CD4-positive, alpha-beta T cell treated with Interleukin-15 for 1 hour (primary cell): ENCODE results near the gene ZNF687.
A peak's percentile ranks its signal among the peaks of the same experiment; 100 is the strongest.

Source experiments
- DNase-seq: peaks from one replicate; pipeline ENCODE4 v3.0.0-alpha.2; 2020

ZNF687 gene

DNA sequence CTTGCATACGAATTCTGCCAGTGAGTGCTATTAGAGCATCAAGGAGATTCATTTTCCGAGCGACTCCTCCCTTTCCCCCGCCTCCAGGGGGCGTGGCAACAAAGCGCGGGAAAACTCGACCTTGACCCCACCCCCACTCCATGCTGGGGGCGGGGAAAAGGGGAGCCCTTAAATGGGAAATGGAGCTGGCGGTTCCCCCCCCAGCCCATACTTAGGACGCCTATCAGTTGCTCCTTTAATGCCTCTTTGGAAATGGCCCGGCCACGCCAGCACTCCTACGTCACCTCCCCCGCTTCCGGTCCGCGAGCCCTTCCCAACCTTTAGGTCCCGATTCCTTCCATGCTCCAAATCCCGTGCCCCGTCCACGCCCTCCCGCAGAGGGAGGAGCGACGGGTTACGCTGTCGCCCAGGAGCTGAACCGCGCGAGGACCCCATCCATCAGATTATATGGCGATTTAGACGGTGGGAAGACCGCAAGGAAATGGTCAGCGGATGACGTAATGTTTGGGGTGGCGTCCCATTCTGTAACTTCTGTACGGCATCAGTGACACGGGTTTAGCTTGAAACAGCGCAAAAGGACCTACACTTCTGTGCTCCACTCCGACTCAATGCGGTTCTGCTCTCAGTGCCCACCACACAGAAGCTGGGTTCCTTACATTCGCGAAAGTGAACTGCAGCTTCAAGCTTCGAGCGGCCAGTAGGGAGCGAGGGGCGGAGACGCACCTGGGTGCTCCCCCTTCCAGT is 702 bp upstream of the ZNF687 start:
- DNase-seq = peak; percentile 94

DNA sequence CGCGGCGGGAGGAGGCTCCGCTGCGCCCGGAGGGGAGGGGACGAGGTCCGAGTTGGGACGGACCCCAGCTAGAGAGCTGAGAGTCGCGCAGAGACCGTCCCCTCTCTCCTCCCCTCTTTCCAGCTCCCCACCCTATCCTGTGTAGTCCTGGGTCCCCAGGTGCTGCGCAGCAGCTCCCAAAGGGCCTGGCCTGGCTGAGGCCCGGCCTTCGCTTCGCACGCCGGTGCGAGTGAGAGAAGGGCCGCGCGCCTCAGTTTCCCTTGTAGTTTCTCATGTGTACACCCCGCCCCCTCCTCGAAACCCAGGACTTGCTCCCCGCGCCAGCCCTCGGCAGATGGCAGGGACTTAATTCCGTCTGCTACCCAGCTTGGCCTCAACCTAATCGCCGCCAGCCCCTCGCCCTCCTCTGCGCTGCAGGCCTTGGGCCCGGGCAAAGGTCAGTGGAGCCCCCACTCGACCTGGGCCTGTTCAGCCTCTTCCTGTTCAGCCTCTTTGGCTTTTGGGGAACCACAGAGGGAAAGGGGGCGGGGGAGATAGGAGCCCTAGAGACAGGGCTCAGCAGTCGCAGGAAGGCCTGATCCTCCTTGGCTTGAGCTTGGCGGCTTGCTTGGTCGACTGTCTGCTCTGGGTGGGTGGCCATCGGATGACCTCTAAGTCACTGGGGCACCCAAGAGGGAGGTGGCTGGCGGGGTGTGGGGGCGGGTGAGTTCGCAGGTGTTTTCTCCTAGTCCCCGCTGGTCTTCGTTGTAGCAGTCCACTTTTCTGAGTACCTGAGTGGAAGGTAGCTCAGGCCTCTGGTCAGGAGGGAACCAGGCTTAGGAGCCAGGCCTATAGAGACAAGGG is 1.0 kb downstream of the ZNF687 start:
- peak; percentile 43 for DNase-seq

DNA sequence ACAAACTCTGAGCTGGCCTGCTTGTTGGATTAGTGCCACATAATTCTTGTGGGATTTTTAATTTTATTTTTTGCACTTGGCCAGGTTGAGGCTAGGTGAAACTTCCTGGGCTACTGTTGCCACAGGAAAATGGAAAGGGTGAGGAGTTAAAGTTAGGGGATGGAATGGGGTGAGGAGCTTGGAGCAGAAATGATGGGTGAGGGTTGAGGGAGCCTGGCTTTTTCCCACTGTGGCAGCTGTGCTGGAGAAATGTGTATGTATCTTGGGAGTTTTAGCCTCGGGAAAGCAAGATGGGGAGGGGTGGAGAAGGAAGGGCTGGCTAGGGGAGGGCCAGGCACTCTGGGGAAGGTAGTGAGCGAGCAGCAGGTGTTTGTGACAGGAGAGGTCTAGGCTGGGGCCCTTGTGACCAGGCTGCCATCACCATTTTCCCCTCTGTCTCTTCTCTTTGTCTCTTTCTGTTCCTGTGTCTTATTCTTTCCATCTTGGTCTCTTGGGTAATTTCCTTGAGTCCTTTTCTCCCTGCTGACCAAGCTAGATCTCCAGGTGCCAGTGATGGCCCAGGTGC is 2.0 kb downstream of the ZNF687 start:
- no peak for DNase-seq

DNA sequence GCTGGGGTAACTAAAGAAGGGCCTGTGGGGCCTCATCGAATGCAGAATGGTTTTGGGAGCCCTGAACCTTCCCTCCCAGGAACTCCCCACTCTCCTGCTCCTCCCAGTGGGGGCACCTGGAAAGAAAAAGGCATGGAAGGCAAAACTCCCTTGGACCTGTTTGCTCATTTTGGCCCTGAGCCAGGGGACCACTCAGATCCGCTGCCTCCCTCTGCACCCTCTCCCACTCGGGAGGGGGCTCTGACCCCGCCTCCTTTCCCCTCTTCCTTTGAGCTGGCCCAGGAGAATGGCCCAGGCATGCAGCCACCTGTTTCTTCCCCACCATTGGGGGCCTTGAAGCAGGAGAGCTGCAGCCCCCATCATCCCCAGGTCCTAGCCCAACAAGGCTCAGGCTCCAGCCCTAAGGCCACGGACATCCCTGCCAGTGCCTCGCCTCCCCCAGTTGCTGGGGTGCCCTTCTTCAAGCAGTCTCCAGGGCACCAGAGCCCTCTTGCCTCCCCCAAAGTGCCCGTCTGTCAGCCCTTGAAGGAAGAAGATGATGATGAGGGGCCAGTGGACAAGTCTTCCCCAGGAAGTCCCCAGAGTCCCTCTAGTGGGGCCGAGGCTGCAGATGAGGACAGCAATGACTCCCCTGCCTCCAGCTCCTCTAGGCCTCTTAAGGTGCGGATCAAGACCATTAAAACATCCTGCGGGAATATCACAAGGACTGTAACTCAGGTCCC is 4.7 kb downstream of the ZNF687 start:
- DNase-seq = no peak

DNA sequence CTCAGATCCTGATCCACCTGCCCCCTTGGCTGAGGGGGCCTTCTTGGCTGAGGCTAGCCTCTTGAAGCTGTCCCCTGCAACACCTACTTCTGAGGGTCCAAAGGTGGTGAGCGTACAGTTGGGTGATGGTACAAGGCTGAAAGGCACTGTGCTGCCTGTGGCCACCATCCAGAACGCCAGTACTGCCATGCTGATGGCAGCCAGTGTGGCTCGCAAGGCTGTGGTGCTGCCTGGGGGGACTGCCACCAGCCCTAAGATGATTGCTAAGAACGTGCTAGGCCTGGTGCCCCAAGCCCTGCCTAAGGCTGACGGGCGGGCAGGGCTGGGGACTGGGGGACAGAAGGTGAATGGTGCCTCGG is 5.2 kb downstream of the ZNF687 start:
- DNase-seq = no peak

DNA sequence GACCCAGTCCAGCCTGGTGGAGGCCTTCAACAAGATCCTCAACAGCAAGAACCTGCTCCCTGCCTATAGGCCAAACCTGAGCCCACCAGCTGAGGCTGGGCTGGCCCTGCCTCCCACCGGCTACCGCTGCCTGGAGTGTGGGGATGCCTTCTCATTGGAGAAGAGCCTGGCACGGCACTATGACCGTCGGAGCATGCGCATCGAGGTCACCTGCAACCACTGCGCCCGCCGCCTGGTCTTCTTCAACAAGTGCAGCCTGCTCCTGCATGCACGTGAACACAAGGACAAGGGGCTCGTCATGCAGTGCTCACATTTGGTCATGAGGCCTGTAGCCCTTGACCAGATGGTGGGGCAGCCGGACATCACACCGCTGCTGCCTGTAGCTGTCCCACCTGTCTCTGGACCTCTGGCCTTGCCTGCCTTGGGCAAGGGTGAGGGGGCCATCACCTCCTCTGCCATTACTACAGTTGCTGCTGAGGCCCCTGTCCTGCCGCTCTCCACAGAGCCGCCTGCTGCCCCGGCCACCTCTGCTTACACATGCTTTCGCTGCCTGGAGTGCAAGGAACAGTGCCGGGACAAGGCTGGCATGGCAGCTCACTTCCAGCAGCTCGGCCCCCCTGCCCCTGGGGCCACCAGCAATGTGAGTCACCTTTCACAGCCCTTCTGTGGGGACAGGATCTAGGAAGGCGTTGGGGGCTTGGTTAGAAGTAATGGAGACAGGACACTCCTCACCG is 5.8 kb downstream of the ZNF687 start:
- DNase-seq = no peak

DNA sequence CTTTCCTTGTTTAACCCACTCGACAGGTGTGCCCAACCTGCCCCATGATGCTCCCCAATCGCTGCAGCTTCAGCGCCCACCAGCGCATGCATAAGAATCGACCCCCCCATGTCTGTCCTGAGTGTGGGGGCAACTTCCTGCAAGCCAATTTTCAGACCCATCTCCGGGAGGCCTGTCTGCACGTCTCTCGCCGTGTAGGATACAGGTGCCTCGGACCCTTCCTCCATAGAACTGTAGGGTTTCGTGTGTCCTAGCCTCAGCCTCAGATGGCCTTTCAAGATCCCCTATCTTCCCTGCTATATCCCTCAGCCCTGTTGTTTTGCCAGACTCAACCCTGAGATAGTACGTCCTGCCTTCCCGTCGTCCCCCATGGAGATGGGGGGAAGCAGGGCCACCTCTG is 6.4 kb downstream of the ZNF687 start:
- DNase-seq = no peak

DNA sequence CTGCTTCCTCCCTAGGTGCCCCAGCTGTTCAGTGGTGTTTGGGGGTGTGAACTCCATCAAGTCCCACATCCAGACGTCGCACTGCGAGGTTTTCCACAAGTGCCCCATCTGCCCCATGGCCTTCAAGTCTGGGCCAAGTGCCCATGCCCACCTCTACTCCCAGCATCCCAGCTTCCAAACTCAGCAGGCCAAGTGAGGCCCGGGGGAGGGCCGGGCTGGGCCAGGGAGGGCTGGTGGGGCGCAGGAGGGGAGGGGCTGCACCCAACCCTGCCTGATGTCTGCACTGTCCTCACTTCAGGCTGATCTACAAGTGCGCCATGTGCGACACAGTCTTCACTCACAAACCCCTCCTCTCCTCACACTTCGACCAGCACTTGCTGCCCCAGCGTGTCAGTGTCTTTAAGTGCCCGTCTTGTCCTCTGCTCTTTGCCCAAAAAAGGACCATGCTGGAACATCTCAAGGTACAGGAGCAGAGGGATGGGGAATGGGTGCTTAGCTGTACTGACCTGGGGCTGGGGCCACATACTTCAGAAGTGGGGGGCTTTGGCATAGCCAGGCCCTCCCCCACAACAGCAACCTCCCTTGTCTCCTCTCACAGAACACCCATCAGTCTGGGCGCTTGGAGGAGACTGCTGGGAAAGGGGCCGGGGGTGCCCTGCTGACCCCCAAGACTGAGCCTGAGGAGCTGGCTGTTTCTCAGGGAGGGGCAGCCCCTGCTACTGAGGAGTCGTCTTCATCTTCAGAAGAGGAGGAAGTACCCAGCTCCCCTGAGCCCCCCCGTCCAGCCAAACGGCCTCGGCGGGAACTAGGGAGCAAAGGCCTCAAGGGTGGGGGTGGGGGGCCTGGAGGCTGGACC is 7.2 kb downstream of the ZNF687 start:
- DNase-seq = no peak

DNA sequence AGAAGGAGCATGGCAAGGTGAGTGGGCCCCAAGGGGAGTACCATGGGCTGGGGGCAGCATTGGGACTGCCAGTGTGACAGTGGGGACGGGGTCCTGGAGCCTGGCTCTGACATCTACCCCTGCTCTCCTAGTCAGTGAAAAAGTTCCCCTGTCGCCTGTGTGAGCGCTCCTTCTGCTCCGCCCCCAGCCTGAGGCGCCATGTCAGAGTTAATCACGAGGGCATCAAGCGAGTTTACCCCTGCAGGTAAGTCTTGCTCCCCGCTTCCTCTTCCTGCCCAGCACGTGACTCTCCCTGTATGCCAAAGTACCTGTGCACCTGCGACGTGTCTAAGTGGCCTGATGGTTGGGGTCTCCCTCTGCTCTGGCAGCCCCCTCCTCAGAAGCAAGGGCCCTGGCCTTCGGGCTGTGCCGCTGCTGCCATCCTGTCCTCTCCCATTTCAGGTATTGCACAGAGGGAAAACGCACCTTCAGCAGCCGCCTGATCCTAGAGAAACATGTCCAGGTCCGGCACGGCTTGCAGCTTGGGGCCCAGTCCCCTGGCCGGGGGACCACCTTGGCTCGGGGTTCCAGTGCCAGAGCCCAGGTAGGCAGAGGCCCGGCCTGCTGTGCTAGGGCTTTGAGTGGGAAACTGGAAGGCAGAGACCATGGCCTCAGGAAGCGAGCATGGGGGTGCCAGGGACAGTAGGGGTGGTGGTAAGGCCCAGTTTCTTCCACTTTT is 8.1 kb downstream of the ZNF687 start:
- no peak for DNase-seq

DNA sequence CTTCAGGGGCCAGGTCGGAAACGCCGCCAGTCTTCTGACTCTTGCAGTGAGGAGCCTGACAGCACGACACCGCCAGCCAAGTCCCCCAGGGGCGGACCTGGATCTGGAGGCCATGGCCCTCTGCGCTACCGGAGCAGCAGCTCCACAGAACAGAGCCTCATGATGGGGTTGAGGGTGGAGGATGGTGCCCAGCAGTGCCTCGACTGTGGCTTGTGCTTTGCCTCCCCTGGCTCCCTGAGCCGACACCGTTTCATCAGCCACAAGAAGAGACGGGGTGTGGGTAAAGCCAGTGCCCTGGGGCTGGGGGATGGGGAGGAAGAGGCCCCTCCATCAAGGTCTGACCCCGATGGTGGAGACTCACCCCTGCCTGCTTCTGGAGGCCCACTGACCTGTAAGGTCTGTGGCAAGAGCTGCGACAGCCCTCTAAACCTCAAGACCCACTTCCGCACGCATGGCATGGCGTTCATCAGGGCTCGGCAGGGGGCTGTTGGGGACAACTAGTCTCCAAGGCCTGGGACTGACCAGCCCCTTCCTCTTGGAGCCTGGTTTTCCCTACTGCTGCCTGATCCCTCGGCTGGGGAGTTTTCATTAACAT is 8.7 kb downstream of the ZNF687 start:
- DNase-seq = no peak

DNA sequence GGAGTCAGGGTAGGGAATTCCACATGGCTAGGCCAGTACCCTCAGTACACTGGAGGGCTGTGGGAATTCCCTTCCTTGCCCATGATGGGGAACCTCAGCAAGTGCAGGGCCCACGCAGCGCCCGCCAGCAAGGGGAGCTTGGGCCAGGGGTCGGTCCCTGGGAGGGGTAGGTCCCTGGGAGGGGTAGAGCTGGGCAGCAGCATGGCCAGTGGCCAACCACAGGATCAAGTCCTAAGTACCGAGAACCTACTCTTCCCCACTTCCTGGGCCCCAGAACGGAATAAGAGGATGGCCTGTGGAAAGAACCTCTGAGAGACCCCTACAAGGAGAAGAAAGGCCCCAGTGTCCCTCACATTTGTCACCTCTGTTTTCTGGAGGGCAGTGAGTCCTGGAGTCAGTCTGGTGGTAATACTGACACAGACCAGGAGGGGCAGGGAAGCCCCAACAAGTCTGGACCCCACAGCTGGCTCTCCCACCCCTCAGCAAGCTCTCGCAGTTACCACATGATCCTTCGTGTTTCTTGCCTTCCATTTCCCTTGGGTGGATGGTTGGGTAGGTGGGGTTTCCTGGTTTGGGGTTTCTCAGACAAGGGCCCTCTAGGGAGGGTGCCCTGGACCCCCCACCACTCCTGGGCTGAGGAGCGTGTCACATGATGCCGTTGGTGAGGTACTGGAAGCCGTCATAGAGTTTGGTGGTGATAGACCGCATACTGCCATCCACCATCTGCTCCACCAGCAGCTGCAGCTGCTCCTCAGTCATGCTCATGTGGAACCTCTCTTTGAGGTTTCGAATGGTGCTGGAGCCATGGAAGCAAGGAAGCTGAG is 10.3 kb downstream of the ZNF687 start:
- peak; percentile 21 for DNase-seq

DNA sequence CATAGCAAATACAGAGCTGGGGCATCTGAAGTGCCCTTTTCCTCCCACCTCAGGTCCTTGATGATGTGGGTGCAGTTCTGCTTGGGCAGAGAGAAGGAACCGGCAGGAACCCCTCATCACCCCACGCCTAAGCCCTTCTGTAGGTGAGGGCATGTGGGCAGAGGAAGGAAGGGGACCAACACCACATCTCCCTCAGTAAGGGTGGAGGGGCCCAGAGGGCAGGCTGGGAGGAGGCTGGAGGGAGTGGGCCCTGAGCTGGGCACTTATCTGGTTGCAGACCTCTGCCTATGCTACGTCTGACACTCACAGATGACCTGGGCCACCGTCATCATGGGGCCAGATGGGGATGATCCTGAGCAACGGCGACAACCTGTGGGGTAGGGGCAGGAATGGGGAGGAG is 11.0 kb downstream of the ZNF687 start:
- no peak for DNase-seq

DNA sequence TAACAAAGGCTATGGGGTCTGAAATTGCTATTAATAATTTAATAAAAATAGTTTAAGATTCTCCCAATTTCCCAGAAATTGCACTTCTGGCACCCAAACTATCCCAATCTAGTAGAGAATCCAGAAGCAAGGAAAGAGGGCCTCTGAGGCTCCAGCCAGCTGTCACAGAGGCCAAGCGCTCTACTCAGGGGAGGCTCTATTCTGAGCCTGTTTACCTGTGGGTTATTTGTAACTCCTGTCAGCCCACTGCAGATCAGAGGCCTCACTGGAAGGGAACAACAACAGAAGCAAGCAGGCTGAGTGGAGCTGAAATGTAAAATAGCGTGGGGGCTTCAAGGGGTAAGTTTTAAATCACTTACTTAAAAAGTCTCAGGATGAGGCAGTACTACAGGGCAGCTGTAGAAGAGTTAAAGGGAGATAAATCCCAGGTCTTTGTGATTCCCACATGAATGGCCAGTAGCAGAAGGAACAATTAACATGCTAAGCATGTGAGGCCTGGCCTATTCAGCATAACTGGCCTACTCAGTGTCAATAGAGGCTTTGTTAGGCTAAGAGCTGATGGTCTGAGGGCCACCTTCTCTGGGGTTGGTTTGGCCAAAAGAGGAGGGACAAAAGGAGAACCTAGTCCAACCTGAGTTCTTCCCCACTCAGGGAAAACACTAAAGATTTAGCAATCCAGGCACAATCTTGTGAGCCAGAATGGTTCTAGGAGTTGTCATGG is 12.8 kb downstream of the ZNF687 start:
- no peak for DNase-seq

DNA sequence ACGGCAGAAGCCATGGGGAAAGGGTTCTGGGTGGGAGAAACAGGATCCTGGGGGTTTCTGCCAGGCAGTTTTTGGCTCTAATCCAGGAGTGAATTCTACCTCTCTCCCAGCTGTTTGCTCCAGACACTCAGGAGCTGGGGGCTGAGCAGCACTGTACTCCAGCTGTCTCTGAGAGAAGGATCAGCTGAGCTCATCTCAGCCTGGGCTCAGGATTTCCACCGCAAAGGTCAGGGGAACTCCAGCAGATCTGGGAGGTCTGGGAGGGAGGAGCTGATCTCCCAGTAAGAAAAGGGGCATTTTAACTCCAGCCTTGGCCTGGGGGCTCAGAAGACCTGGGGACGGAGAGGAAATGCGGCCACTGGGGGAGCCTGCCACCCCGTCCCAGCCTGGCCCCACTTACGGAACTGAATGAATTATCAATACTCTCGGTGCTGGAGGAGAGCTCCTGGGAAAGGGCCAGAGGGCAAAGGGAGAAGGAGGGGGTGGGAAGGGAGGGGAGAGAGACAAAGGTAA is 27.8 kb downstream of the ZNF687 start:
- DNase-seq = no peak

DNA sequence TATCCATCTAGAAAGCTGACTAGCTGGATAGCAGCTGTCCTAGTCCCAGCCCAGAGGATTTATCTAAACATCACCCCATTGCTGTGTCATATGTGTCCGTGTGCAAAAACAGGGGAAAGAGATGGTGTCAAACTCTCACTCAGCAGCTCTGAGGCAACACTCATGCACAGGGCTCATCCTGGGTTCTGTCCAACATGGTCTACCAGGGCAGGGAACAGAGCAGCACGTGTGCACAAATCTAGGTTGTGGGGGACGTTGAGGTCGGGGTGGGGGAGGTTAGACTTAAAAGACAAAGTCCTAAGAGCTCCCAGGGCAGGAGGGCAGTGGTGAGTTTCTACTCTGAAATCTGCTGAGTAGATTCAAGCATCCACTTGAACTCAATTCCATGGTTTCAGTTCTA is 28.9 kb downstream of the ZNF687 start:
- no peak for DNase-seq

DNA sequence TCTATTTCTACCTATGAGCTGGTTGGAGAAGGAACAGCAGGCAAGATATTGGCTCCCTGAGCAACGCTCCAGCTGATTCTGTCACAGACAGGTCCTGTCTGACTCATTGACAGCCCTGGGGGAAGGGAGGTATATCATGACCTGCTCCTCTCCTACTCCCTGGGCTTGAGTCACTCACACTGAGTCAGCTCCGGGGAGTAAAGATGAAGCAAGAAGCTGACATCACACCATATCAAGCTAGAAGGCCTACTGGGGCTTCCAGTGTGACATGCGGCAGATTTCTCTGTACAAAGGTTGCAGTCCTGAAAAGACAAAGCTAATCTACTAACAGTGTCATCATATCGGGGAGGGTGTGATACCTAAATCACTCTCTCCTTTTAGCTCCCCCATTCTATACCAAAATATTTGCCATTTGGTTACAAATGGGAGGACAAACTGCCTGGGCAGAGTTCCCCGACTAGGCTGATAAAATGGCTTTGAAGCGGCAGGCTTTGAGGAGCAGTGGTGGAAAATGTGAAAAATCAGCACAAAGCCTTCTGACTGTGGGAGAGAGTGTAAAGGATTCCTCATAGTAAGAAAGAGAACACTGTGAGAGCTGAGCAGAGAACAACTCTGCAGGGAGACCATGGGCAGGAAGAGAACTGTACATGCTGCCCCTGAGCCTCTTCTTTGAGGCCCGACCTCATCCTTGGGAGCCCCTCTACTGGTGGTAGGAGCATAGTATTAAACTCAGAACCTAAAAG is 29.7 kb downstream of the ZNF687 start:
- peak; percentile 82 for DNase-seq

DNA sequence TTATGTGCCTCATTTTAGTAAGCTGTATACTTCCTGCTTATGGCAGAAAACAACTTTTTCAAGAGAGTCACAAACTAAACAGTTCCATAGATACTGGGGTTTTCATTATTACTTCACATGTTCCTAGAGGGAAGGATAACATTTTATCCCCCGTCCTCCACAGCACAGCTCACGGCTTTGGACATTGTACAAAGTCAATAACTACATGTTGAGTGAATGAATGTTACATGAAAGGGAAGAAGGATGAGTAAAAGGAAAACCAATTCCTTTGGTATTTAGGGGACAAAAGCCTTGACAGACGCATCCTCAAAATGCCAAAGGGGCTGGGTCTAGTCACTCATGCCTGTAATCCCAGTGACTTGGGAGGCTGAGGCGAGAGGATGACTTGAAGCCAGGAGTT is 30.3 kb downstream of the ZNF687 start:
- DNase-seq = no peak

DNA sequence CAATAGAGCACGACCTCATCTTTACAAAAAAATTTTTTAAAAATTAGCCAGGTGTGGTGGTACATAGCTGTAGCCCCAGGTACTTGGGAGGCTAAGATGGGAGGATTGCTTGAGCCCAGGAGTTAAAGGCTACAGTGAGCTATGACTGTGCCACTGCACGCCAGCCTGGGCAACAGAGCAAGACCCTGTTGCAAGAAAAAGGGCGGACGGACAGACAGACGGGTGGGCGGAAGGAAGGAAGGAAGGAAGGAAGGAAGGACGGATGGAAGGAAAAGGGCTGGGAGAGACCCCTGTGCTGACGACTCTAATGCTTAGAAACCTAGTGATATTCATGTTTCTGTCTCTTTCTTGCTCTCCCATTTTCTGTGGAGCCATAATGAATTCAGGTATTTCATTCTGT is 30.7 kb downstream of the ZNF687 start:
- no peak for DNase-seq
